NCI-H187 (cell line): Measurements from ENCODE around the gene ZBTB47.

Experiments
- DNase-seq, 2 experiments: peaks; one replicate each; lab custom pipeline; 2025; lab: John Stamatoyannopoulos, UW

The ZBTB47 gene

GRCh38 chr3:42712688-42713372, 59.3 kb downstream of the ZBTB47 start:
- DNase-seq, result no peak

GRCh38 chr3:42713747-42714146, 60.2 kb downstream of the ZBTB47 start:
- DNase-seq, result no peak

GRCh38 chr3:42714171-42714852, 60.8 kb downstream of the ZBTB47 start:
- no peak for DNase-seq
